Activated naive CD8-positive, alpha-beta T cell treated with anti-CD3 and anti-CD28 coated beads, Interleukin-2, amount 10 ng/mL, durations not matched to agents 7 days and 5 days (primary cell): ENCODE results near the gene PMPCB. TPM values are rescaled to one million over a fixed set of nuclear protein-coding genes. Genes with fewer than 3 reads are reported as not detected.
A peak's percentile ranks its signal among the peaks of the same experiment; 100 is the strongest.
"Not testable (repeated sequence)": the region's sequence is repeated elsewhere in the genome, so short reads cannot be mapped to it uniquely, and the experiment has no call there.

ENCODE experiments used
- ATAC-seq: fragments of 150-1000 bp; cut with Tn5 transposase; one replicate; pipeline ENCODE4 v1.10.0; 2021; ENCODE audit warnings: low read depth, moderate library complexity
- POLR2A ChIA-PET: fragments of 350-600 bp; sonication (Branson Sonifier 250); formaldehyde crosslinking; loops from one replicate; lab custom pipeline; 2021; ENCODE audit warnings: antibody characterized with exemption; lab: Charles Lee
- DNase-seq: peaks from one replicate; pipeline ENCODE4 v3.0.0; 2021
- H3K27ac Mint-ChIP-seq: one replicate; pipeline ENCODE4 v1.8.0; 2022; ENCODE audit warnings: mild to moderate bottlenecking, mixed read lengths
- H3K27me3 Mint-ChIP-seq: one replicate; pipeline ENCODE4 v1.8.0; 2022; ENCODE audit warnings: mild to moderate bottlenecking, moderate library complexity, mixed read lengths
- H3K36me3 Mint-ChIP-seq: one replicate; pipeline ENCODE4 v1.8.0; 2021; ENCODE audit warnings: mild to moderate bottlenecking, mixed read lengths
- H3K4me1 Mint-ChIP-seq: one replicate; pipeline ENCODE4 v1.8.0; 2021; ENCODE audit warnings: mixed read lengths
- H3K4me3 Mint-ChIP-seq: one replicate; pipeline ENCODE4 v1.8.0; 2022; ENCODE audit warnings: mild to moderate bottlenecking, moderate library complexity, mixed read lengths
- H3K9me3 Mint-ChIP-seq: one replicate; pipeline ENCODE4 v1.8.0; 2021; ENCODE audit warnings: mixed read lengths
- total RNA-seq, 2 experiments: library from RNA; stranded (reverse); gene quantifications; one replicate each; pipeline ENCODE4 v1.2.3, GENCODE V29; 2021

Gene PMPCB, protein sequence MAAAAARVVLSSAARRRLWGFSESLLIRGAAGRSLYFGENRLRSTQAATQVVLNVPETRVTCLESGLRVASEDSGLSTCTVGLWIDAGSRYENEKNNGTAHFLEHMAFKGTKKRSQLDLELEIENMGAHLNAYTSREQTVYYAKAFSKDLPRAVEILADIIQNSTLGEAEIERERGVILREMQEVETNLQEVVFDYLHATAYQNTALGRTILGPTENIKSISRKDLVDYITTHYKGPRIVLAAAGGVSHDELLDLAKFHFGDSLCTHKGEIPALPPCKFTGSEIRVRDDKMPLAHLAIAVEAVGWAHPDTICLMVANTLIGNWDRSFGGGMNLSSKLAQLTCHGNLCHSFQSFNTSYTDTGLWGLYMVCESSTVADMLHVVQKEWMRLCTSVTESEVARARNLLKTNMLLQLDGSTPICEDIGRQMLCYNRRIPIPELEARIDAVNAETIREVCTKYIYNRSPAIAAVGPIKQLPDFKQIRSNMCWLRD
- 10 to 100 TPM; 57.0 to 62.2 TPM for total RNA-seq

DNA sequence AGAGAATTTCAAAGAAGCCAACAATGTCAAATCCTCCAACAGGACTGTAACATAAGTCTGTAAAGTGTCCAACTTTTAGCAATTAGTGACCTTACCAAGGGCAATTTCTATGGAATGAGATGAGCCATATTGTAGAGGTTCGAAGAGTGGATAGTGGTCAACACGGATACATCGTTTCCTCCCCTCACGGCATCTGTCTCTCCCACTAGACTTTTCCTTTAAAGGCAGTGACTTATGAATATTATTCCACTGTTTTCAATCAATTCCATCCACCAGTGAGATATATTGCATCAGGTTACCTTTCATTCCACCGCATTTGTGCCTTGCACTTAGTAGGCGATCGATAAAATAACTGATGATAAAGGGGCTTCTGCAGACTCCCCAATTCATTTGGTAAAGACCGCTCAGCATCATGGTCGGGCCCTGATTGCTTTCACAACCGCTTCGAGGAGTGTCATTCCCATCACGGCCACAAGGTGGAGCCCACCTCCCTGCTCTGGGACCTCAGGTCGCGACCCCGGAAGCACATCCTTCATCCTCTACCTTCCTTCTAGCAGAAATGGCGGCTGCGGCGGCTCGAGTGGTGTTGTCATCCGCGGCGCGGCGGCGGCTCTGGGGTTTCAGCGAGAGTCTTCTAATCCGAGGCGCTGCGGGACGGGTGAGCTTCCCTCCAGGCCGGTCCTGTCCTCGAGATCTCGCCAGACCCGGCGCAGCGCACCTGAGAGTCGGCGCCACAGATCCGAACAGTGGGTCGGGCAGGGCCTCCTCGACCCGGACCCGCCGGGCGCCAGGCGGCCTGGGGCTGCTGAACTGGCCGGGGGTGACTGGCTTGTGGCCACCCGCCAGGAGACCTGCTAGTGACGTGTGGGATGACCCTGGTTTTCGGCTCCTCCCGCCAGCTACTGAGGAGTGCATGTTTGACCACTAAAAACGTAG is at the start of gene PMPCB:
PMPCB (plus strand) TSS at position 535 of the 936 bp plus-strand sequence; CDS start at position 560, 25 bp downstream.
- H3K4me1 Mint-ChIP-seq: peaks cover 24% of the 10 kb centered on the region
- no peaks in the 10 kb centered on the region for H3K9me3 Mint-ChIP-seq
- POLR2A ChIA-PET: interaction anchor here (0.6 to 1.2 kb wide), 2 partner anchors 51 to 55 kb away, joined by 3 read pairs; partner anchors contain the start of gene PSMC2
- ATAC-seq: peak; percentile 95
- H3K27ac Mint-ChIP-seq: peak within 1 kb of the TSS; percentile 85
- peaks cover 3% of the 10 kb centered on the region for H3K27me3 Mint-ChIP-seq
- peaks cover 12% of the 10 kb centered on the region for H3K36me3 Mint-ChIP-seq
- H3K4me3 Mint-ChIP-seq: peak within 1 kb of the TSS; percentile 85
- DNase-seq: peak; percentile 95

DNA sequence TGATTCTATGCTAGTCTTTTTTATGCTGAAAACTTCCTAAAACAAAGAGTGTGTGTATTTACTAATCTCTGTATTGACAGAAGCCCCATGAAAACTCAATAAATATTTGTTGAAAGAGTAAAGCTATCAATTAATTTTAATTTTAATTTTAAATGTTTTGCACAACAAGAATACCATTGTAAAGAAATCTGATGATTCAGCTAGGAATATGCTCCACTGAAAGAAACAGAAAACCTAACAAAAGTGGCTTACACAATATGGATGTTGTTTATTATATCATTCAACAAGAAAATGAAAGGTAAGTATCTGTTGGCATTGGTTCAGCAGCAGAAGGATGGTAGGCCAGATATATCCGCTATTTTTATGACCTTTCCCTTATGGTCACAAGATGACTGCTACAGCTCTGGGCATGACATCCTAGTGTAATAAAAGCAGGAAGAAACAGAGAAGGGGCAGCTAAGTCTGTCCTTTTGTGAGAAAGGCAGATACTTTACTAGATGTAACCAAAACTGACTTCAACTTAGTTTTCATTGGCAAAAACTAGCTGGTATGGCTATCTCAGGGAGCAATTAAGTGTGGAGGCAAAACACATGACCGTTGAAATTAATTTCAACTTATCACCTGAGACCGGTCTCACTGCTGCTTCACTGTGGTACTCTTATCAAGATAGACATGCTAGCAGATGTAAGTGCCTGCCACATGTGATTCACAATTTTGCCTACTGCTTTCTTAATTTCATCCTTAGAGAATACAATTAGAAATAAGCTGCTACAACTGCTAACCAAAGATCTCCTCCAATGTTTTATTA is 43.3 kb upstream of the PMPCB start:
- H3K27me3 Mint-ChIP-seq, H3K4me1 Mint-ChIP-seq, DNase-seq, H3K4me3 Mint-ChIP-seq, H3K27ac Mint-ChIP-seq, H3K9me3 Mint-ChIP-seq, H3K36me3 Mint-ChIP-seq, ATAC-seq, POLR2A ChIA-PET: not testable (repeated sequence)

DNA sequence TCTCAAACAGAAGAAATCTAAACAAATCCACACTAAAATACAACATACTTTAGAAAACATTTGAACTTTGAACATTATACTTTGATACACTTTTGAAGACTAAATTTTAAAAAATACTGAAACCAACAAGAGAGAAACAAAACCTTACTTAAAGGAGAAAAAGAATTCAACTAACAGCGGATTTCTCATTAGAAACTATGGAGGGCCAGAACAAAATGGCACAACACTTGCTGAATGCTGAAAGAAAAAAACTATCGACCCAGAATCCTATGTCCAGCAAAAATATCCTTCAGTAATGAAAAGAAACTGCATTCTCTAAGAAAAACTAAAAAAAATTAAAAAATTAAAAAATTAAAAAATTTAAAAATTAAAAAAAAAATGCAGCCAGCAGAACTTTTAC is 33.2 kb upstream of the PMPCB start:
- H3K27ac Mint-ChIP-seq, H3K9me3 Mint-ChIP-seq, H3K4me3 Mint-ChIP-seq, DNase-seq, H3K27me3 Mint-ChIP-seq, H3K4me1 Mint-ChIP-seq, POLR2A ChIA-PET, ATAC-seq: not testable (repeated sequence)
- peaks cover 12% of the 10 kb centered on the region for H3K36me3 Mint-ChIP-seq

DNA sequence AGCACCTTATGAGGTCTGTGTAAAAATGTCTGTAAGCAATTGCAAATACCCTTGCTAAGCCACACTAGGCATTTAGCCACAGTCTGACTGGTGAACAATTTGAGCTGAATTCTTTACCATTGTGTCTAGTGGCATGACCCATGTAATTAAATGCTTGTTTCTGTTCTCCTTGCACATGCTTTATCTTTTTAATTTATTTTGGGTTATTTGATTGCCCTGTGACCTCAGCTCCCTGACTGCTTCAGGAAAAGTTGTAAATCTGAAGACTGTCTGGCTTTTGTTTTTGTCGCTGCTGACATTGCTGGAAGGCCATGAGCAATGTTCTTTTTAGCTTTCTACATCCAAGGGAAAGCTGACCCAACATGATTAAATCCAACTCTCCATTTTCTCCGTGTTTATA is 31.0 kb upstream of the PMPCB start:
- ATAC-seq, H3K9me3 Mint-ChIP-seq, H3K4me1 Mint-ChIP-seq, DNase-seq, POLR2A ChIA-PET, H3K27ac Mint-ChIP-seq, H3K4me3 Mint-ChIP-seq, H3K27me3 Mint-ChIP-seq: not testable (repeated sequence)
- peaks cover 15% of the 10 kb centered on the region for H3K36me3 Mint-ChIP-seq

DNA sequence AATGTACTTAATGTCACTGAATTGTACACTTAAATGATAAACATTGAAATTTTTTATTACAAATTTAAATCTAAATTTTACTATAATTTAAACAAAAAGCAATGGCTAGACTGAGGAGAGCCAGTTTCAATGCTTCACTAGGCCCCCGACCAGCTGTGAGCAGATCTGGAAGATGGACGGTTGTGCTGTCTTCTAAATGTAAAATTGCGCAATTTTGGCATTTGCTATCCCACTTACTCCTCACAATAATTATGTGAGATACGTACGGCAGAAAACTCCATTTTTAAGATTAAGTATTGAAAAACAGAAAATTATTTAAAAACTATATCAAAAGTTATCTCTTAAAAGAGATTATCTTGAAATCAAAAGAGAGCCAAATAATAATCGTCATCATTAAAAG is 23.9 kb upstream of the PMPCB start:
- POLR2A ChIA-PET, H3K9me3 Mint-ChIP-seq, H3K27me3 Mint-ChIP-seq, H3K4me3 Mint-ChIP-seq, ATAC-seq, H3K4me1 Mint-ChIP-seq, DNase-seq, H3K27ac Mint-ChIP-seq: not testable (repeated sequence)
- peaks cover 17% of the 10 kb centered on the region for H3K36me3 Mint-ChIP-seq

DNA sequence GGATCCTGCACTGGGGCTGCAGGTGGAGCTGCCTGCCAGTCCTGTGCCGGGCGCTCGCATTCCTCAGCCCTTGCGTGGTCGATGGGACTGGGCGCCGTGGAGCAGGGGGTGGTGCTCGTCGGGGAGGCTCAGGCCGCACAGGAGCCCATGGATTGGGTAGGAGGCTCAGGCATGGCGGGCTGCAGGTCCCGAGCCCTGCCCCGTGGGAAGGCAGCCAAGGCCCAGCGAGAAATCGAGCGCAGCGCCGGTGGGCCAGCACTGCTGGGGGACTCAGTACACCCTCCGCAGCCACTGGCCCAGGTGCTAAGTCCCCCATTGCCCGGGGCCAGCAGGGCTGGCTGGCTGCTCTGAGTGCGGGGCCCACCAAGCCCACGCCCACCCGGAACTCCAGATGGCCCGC is 22.4 kb upstream of the PMPCB start:
- H3K9me3 Mint-ChIP-seq, ATAC-seq, DNase-seq, H3K27me3 Mint-ChIP-seq, H3K27ac Mint-ChIP-seq, H3K4me3 Mint-ChIP-seq, POLR2A ChIA-PET: not testable (repeated sequence)
- Mint-ChIP-seq H3K4me1 (peaks cover 11% of the 10 kb centered on the region), H3K36me3 (peaks cover 13% of the 10 kb centered on the region)

DNA sequence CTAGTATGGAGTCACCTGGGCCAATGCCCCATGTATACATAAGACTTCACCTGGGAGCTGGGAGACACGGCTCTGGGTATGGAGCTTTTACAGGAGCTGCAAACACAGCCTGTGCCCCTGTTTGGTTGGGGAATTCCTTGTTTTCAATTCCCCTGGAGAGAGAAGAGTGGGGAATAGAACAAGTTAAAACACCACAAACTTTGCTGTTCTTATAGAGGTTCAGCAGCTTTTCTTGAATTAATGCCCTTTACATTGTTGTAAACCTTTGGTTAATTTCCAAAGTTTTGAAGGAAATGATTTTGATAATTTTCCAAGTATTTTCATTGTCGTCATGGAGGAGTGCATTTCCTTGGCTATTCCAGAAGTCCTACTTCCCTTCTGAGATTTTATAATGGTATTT is 19.0 kb upstream of the PMPCB start:
- H3K27ac Mint-ChIP-seq, H3K9me3 Mint-ChIP-seq, ATAC-seq, H3K27me3 Mint-ChIP-seq, DNase-seq, H3K36me3 Mint-ChIP-seq, POLR2A ChIA-PET: not testable (repeated sequence)
- Mint-ChIP-seq H3K4me3 (peak overlapping the region; percentile 37), H3K4me1 (peaks cover 17% of the 10 kb centered on the region)

DNA sequence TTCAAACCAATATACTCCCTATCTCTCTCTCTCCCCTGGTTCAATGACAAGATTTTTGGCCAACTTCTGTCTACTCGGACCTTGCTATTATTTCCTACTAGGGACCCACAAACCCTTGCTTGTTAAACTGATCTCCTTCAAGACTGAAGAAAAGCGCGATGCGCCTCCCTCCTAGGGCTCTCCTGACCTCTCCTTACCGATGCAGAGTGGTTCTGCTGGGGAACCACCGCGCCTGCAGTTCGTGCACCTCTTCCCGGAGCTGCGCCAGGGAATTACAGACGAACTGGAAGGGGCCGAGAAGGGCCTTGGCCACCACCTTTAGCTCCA is 17.6 kb upstream of the PMPCB start:
- not testable (repeated sequence) for DNase-seq, H3K27me3 Mint-ChIP-seq, H3K9me3 Mint-ChIP-seq, H3K36me3 Mint-ChIP-seq
- H3K4me3 Mint-ChIP-seq: peak overlapping the region; percentile 90
- H3K4me1 Mint-ChIP-seq: peaks cover 17% of the 10 kb centered on the region
- POLR2A ChIA-PET: interaction anchor here (1.4 kb wide), 1 partner anchor 205 kb away, joined by 4 read pairs; the partner anchor contains the start of genes ARMC10 and FBXL13
- ATAC-seq: peak; percentile 9
- H3K27ac Mint-ChIP-seq: peak overlapping the region; percentile 22

DNA sequence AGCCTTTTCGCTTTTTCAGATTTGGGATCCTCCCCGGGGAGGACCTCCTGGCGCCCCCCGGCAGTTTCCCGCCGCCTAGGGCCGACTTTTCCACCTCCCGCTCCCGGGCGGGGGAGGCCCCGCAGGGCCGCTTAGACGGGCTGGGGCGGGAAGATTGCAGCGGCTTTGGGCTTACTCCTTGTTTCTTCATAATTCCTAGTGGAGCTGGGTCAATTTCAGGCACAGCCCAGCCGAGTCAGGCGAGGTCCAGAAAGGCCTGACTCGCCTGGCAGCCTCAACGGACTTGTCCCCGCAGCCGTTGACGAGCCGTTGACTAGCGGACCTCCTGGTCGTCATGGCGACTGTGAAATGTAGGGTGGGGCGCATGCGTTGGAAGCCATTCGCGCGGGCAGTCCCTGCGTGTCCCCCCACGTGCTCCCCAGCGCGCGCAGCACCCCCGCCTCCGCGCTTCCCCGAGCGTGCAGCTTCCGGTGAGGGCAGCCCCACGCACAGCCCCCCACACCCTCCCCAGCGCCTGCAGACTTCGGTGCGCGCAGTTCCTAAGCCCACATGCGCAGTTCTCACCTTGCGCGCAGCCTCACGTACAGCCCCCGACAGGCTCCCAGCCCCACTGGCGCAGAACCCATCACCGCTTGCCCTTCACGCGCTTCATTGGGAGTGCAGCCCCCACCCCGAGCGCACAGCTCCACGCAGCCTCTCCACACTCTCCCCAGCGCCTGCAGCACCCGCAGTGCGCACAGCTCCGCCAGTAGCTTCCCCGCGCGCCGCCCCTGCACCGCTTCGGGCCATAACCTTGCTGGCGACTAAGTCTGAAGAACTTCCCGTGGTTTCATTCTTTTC is 17.1 kb upstream of the PMPCB start:
- peak; percentile 91 for ATAC-seq
- not testable (repeated sequence) for H3K27me3 Mint-ChIP-seq, H3K36me3 Mint-ChIP-seq, H3K9me3 Mint-ChIP-seq
- peaks cover 17% of the 10 kb centered on the region for H3K4me1 Mint-ChIP-seq
- DNase-seq: peak; percentile 87
- peak overlapping the region; percentile 96 for H3K27ac Mint-ChIP-seq
- H3K4me3 Mint-ChIP-seq: peak overlapping the region; percentile 90
- POLR2A ChIA-PET: interaction anchor here (1.4 kb wide), 1 partner anchor 205 kb away, joined by 4 read pairs; the partner anchor contains the start of genes ARMC10 and FBXL13

DNA sequence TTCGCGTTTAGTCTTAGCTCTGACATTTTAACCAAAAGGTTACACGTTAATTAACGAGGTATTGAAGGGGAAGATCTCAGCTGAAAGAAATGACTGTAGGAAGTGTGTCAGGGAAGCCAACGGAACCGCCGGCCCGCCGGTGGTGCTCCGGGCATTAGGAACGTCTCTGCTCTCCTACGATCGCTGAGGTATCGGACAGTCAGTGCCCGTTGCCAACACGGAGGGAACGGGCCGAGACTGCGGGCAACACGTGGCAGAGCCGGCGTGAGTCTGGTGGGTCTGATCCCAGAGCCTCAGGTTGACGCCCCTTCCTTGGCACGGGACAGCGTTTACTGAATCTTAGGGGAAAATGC is 16.5 kb upstream of the PMPCB start:
- H3K9me3 Mint-ChIP-seq, DNase-seq, ATAC-seq, H3K36me3 Mint-ChIP-seq, H3K27me3 Mint-ChIP-seq: not testable (repeated sequence)
- Mint-ChIP-seq H3K4me3 (peak overlapping the region; percentile 90), H3K4me1 (peaks cover 17% of the 10 kb centered on the region), H3K27ac (peak overlapping the region; percentile 96)
- POLR2A ChIA-PET: interaction anchor here (1.4 kb wide), 1 partner anchor 206 kb away, joined by 4 read pairs; the partner anchor contains the start of genes ARMC10 and FBXL13

DNA sequence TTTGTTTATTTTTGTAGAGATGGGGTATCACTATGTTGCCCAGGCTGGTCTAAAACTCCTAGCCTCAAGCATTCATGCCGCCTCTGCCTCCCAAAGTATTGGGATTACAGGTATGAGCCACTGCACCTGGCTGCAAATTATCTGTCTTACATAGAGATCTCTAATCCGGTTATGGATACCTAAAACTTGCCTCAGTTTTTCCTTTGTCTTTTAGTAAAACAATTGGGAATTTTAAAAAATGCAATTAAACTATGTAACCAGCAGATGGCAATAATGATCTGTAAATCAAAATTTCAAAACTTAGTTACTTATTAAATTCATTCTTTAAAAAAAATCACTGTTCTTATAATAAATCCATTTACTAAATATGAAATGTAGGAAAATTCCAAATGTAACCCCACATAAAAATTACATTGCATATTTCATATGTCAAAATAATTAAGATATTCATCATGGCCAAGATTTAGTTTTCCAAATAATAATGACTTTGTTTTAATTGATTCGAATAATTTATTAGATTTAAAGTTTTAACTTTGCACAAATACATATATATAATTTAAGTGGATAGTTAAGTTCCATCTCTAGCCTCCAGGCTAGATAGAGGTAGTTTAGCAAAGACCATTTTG is 14.3 kb upstream of the PMPCB start:
- H3K9me3 Mint-ChIP-seq, H3K36me3 Mint-ChIP-seq, H3K27ac Mint-ChIP-seq, H3K4me3 Mint-ChIP-seq, POLR2A ChIA-PET, ATAC-seq, DNase-seq, H3K27me3 Mint-ChIP-seq: not testable (repeated sequence)
- H3K4me1 Mint-ChIP-seq: peaks cover 14% of the 10 kb centered on the region

DNA sequence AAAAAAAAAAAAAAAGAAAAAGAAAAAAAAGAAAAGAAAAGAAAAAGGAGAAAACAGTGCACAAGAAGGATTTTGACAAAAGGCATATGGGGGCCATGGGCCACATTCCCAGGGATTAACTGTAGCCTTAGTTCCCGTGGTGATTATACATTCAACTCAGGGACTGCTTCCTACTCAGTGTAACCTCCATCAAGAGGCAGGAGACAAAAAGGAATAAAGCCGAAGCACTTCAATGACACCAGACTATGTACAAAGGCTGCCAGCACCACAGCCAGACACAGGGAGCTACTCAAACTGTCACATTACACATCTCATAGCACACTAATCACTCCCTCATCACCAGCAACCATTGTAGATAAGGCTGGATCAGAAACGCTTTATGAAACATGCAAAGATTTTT is 5.1 kb upstream of the PMPCB start:
- Mint-ChIP-seq H3K9me3 (no peaks in the 10 kb centered on the region), H3K27ac (no peak overlapping the region), H3K4me1 (peaks cover 9% of the 10 kb centered on the region), H3K36me3 (no peaks in the 10 kb centered on the region), H3K4me3 (no peak overlapping the region), H3K27me3 (peaks cover 22% of the 10 kb centered on the region)
- DNase-seq (no peak), ATAC-seq (no peak)
- POLR2A ChIA-PET: no interaction called here
